WI38 (cell line): Measurements from ENCODE around the gene CAMSAP1.
"Not testable (repeated sequence)": the region's sequence is repeated elsewhere in the genome, so short reads cannot be mapped to it uniquely, and the experiment has no call there.

ENCODE experiments used
- H3K4me3 ChIP-seq: 2 replicates; pipeline ENCODE4 v1.5.1; 2011; ENCODE audit warnings: low read depth, mild to moderate bottlenecking, control low read depth, low read length
- TF ChIP-seq, protein P1 (sequence below): IDR thresholded peaks from 2 replicates; pipeline ENCODE4 v1.5.1; 2012; ENCODE audit warnings: low read depth, mild to moderate bottlenecking, control low read depth, low read length

Gene CAMSAP1

DNA sequence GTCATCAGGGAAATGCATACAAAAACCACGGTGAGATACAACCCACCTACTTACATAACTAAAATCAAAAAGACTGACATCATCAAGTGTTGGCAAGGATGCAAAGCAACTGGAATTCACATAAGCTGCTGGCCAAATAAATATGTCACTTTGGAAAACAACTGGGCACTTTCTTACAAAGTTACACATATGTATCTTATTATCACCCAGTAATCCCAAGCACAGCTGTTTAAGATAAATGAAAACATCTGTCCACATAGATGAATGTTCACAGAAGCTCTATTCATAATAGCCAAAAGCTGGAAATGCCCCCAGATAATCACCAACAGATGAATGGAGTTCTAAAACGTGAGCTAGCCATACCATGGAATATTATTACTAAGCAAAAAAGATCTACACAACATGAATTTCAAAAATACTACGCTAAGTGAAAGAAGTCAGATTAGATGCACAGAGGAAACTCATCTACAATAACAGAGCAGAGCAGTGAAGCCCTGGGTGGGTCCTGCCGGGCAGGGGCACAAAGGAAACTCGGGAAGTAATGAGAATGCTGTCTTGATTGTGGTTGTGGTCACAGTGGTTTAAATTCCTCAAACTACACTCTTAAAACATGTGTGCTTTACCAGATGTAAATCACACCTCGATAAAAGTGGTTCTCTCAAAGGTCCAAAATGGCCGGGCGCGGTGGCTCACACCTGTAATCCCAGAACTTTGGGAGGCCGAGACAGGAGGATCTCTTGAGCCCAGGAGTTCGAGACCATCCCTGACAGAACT lies 8.5 kb downstream of the CAMSAP1 start:
- H3K4me3 ChIP-seq, result no peak overlapping the region
- TF ChIP-seq, protein P1, sequence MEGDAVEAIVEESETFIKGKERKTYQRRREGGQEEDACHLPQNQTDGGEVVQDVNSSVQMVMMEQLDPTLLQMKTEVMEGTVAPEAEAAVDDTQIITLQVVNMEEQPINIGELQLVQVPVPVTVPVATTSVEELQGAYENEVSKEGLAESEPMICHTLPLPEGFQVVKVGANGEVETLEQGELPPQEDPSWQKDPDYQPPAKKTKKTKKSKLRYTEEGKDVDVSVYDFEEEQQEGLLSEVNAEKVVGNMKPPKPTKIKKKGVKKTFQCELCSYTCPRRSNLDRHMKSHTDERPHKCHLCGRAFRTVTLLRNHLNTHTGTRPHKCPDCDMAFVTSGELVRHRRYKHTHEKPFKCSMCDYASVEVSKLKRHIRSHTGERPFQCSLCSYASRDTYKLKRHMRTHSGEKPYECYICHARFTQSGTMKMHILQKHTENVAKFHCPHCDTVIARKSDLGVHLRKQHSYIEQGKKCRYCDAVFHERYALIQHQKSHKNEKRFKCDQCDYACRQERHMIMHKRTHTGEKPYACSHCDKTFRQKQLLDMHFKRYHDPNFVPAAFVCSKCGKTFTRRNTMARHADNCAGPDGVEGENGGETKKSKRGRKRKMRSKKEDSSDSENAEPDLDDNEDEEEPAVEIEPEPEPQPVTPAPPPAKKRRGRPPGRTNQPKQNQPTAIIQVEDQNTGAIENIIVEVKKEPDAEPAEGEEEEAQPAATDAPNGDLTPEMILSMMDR, result no peak

DNA sequence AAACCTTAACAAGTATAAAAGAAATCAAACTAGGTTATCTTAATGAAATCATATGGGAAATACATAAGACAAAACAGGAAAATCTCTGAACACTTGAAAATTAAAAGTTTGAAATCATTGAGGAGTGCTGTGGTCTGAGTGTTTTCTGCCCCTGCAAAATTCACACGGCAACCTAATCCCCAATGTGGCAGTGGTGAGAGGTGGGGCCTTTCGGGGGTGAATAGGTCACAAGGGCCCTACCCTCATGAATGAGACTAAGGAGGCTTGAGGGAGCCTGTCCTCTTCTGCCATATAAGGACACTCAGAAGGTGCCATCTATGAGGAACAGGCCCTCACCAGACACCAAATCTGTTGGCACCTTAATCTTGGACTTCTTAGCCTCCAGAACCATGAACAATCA lies 10.7 kb downstream of the CAMSAP1 start:
- TF ChIP-seq, protein P1, result no peak
- H3K4me3 ChIP-seq, result no peak overlapping the region

GRCh38 chr9:135896205-135896604 lies 11.1 kb downstream of the CAMSAP1 start:
- TF ChIP-seq, protein P1, result no peak
- no peak overlapping the region for H3K4me3 ChIP-seq

GRCh38 chr9:135895202-135895848 lies 12.0 kb downstream of the CAMSAP1 start:
- H3K4me3 ChIP-seq, result no peak overlapping the region
- TF ChIP-seq, protein P1, result no peak

GRCh38 chr9:135893104-135893503 lies 14.2 kb downstream of the CAMSAP1 start:
- TF ChIP-seq, protein P1, result no peak
- no peak overlapping the region for H3K4me3 ChIP-seq

- not testable (repeated sequence) for H3K4me3 ChIP-seq
These were observed 15.0 kb downstream of the CAMSAP1 start for GRCh38 chr9:135892327-135892726.

GRCh38 chr9:135891027-135891631 lies 16.2 kb downstream of the CAMSAP1 start:
- no peak overlapping the region for H3K4me3 ChIP-seq
- TF ChIP-seq, protein P1, result no peak
